Measurements from ENCODE around the gene GCNT2. TPM values are rescaled to one million over a fixed set of nuclear protein-coding genes. Genes with fewer than 3 reads are reported as not detected.
"Not testable (repeated sequence)": the region's sequence is repeated elsewhere in the genome, so short reads cannot be mapped to it uniquely, and the experiment has no call there.

The GCNT2 gene
- total RNA-seq, 1 donor from 2014 or later, result 13.2 TPM

DNA sequence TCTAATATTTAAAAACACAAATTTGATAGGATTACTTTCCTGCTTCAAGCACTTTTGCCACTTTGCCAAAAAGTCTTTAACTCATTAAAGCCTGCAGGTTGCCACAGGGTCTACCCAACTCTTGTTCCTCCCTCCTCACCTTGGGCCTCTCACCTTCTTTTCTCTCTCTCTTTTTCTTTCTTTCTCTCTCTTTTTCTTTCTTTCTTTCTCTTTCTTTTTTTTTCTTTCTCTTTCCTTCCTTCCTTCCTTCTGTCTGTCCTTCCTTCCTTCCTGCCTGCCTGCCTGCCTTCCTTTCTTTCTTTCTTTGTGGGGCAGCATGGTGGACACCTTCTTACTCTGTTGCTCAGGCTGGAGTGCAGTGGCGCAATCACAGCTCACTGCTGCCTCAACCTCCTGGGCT, 123.1 kb downstream of the GCNT2 start:
- Mint-ChIP-seq H3K4me1 (ENCODE audit: low read depth, unreplicated experiment) (no peaks in the 10 kb centered on the region), H3K36me3 (ENCODE audit: unreplicated experiment) (no peaks in the 10 kb centered on the region), H3K4me3 (ENCODE audit: unreplicated experiment) (no peak overlapping the region), H3K27me3 (ENCODE audit: unreplicated experiment) (no peaks in the 10 kb centered on the region), H3K9me3 (ENCODE audit: unreplicated experiment) (no peaks in the 10 kb centered on the region), H3K27ac (ENCODE audit: unreplicated experiment) (no peak overlapping the region)
- TF ChIP-seq, protein P1, sequence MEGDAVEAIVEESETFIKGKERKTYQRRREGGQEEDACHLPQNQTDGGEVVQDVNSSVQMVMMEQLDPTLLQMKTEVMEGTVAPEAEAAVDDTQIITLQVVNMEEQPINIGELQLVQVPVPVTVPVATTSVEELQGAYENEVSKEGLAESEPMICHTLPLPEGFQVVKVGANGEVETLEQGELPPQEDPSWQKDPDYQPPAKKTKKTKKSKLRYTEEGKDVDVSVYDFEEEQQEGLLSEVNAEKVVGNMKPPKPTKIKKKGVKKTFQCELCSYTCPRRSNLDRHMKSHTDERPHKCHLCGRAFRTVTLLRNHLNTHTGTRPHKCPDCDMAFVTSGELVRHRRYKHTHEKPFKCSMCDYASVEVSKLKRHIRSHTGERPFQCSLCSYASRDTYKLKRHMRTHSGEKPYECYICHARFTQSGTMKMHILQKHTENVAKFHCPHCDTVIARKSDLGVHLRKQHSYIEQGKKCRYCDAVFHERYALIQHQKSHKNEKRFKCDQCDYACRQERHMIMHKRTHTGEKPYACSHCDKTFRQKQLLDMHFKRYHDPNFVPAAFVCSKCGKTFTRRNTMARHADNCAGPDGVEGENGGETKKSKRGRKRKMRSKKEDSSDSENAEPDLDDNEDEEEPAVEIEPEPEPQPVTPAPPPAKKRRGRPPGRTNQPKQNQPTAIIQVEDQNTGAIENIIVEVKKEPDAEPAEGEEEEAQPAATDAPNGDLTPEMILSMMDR (IDR thresholded peaks at IDR 0.05; ENCODE audit: partially characterized antibody, unreplicated experiment), result no peak
- no peak for DNase-seq

DNA sequence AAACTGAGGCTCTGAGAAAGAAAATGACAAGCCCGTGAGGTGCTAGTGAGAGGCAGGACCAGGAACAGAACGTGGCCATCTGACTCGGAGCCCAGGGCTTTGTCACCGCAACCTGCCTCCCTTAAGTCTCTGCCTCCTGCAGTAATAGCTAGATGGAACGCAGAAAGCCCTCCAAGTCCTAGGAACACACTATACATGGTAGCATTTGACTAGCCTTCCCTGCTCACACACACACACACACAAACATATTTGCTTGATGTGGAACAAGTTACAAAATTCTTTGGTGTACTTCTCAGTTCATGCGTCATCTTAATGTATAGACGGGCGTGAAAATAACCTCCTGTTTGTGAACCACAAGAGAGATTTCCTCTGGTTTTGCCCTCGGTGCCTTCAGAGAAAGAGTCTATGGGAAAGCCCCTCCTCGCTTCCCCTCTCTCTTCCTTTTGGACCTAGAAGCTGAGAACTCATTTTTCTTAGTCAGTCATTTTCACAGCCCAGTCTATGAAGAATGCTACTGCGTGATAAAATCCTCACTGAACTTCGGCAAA, 134.4 kb downstream of the GCNT2 start:
- no peak overlapping the region for H3K4me3 Mint-ChIP-seq (ENCODE audit: unreplicated experiment)
- no peaks in the 10 kb centered on the region for H3K36me3 Mint-ChIP-seq (ENCODE audit: unreplicated experiment)
- TF ChIP-seq, protein P1 (IDR thresholded peaks at IDR 0.05; ENCODE audit: partially characterized antibody, unreplicated experiment), result no peak
- DNase-seq, result no peak
- H3K4me1 Mint-ChIP-seq (ENCODE audit: low read depth, unreplicated experiment), result no peaks in the 10 kb centered on the region
- no peak overlapping the region for H3K27ac Mint-ChIP-seq (ENCODE audit: unreplicated experiment)
- peaks cover 4% of the 10 kb centered on the region for H3K9me3 Mint-ChIP-seq (ENCODE audit: unreplicated experiment)
- no peaks in the 10 kb centered on the region for H3K27me3 Mint-ChIP-seq (ENCODE audit: unreplicated experiment)

DNA sequence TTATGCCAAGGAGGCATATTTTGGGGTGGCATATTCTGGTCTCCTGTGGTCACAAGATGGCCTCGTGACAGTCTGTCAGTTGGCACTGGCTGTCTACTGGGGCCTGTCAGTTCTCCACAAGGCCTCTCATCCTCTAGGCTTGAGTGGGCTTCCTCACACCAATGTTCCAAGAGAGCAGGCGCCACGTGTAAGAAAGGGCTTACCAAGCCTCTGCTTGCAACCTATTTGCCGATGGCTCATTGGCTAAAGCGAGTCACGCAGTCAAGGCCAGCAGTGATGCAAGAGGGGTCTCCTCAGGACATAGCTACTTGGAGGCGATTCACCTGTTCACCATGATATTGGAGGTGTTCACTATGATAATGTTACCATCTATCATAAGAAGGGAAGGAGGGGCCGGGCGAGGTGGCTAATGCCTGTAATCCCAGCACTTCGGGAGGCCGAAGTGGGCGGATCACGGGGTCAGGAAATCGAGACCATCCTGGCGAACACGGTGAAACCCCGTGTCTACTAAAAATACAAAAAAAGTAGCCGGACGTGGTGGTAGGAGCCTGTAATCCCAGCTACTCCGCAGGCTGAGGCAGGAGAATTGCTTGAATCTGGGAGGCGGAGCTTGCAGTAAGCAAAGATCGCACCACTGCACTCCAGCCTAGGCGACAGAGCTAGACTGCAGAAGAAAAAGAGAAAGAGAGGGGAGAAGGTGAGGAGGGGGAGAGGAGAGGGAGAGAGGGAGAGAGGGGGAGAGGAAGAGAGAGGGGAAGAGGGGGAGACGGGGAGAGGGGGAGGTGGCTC, 138.0 kb downstream of the GCNT2 start:
- Mint-ChIP-seq H3K36me3 (ENCODE audit: unreplicated experiment) (peaks cover 1% of the 10 kb centered on the region), H3K27ac (ENCODE audit: unreplicated experiment) (no peak overlapping the region), H3K27me3 (ENCODE audit: unreplicated experiment) (peaks cover 2% of the 10 kb centered on the region), H3K4me3 (ENCODE audit: unreplicated experiment) (peak overlapping the region; percentile 68), H3K4me1 (ENCODE audit: low read depth, unreplicated experiment) (no peaks in the 10 kb centered on the region), H3K9me3 (ENCODE audit: unreplicated experiment) (peaks cover 2% of the 10 kb centered on the region)
- TF ChIP-seq, protein P1 (IDR thresholded peaks at IDR 0.05; ENCODE audit: partially characterized antibody, unreplicated experiment), result no peak
- no peak for DNase-seq

DNA sequence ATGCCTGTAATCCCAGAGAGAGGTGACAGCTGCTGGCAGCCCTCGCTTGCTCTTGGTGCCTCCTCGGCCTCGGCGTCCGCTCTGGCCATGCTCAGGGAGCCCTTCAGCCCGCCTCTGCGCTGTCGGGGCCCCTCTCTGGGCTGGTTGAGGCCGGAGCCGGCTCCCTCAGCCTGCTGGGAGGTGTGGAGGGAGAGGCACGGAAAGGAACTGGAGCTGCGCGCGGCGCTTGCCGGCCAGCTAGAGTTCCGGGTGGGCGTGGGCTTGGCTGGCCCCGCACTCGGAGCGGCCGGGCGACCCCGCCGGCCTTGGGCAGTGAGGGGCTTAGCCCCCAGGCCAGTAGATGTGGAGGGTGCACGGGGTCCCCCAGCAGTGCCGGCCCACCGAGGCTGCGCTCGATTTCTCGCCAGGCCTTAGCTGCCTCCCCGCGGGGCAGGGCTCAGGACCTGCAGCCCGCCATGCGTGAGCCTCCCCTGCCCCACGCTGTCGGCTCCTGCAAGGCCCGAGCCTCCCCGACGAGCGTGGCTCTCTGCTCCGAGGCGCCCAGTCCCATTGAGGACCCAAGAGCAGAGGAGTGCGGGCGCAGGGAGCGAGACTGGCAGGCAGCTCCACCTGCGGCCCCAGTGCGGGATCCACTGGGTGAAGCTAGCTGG, 138.7 kb downstream of the GCNT2 start:
- H3K9me3 Mint-ChIP-seq (ENCODE audit: unreplicated experiment), result peaks cover 2% of the 10 kb centered on the region
- H3K27me3 Mint-ChIP-seq (ENCODE audit: unreplicated experiment), result peaks cover 2% of the 10 kb centered on the region
- TF ChIP-seq, protein P1 (IDR thresholded peaks at IDR 0.05; ENCODE audit: partially characterized antibody, unreplicated experiment), result no peak
- peak overlapping the region; percentile 81 for H3K4me3 Mint-ChIP-seq (ENCODE audit: unreplicated experiment)
- H3K27ac Mint-ChIP-seq (ENCODE audit: unreplicated experiment), result no peak overlapping the region
- H3K4me1 Mint-ChIP-seq (ENCODE audit: low read depth, unreplicated experiment), result no peaks in the 10 kb centered on the region
- peak; percentile 64 for DNase-seq
- peaks cover 8% of the 10 kb centered on the region for H3K36me3 Mint-ChIP-seq (ENCODE audit: unreplicated experiment)

DNA sequence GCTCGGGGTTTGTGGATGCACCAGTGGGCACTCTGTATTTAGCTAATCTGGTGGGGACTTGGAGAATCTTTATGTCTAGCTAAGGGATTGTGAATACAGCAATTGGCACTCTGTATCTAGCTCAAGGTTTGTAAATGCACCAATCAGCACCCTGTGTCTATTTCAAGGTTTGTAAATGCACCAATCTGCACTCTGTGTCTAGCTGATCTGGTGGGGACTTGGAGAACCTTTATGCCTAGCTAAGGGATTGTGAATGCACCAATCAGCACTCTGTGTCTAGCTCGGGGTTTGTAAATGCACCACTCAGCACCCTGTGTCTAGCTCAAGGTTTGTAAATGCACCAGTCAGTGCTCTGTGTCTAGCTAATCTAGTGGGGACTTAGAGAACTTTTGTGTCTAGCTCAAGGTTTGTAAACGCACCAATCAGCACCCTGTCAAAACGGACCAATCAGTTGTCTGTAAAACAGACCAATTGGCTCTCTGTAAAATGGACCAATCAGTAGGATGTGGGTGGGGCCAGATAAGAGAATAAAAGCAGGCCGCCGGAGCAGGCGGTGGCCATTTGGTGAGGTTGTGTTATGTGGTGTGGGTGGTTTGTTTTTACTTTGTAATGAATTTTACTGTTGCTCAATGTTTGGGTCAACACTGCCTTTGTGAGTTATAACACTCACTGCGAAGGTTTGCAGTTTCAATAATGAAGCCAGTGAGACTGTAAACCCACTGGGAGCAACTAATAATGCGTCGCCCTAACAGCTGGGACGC, 139.5 kb downstream of the GCNT2 start:
- H3K27ac Mint-ChIP-seq (ENCODE audit: unreplicated experiment), result peak overlapping the region; percentile 33
- DNase-seq; H3K9me3 Mint-ChIP-seq (ENCODE audit: unreplicated experiment); H3K4me1 Mint-ChIP-seq (ENCODE audit: low read depth, unreplicated experiment); H3K27me3 Mint-ChIP-seq (ENCODE audit: unreplicated experiment): not testable (repeated sequence)
- H3K4me3 Mint-ChIP-seq (ENCODE audit: unreplicated experiment), result peak overlapping the region; percentile 81
- peaks cover 14% of the 10 kb centered on the region for H3K36me3 Mint-ChIP-seq (ENCODE audit: unreplicated experiment)

All from glutamatergic neuron (in vitro differentiated cells).